DND-41 (cell line): ENCODE results near the gene SMIM5.

Experiments
- ATAC-seq: fragments of 200-7000 bp; cut with Tn5 transposase; 3 replicates; pipeline ENCODE4 v1.9.1; 2021; ENCODE audit warnings: low read depth; ENCODE audit not compliant: insufficient read depth
- DNase-seq: peaks from one replicate; pipeline ENCODE4 v3.0.0-alpha.2; 2020
- H2AFZ ChIP-seq: 2 replicates; pipeline ENCODE4 v1.6.0; 2012; ENCODE audit warnings: low read depth, low read length
- H3K27ac ChIP-seq: 2 replicates; pipeline ENCODE4 v1.5.1; 2012; ENCODE audit warnings: low read length, inconsistent platforms
- H3K27me3 ChIP-seq: fragments of 200-600 bp; sonication (generic); 2 replicates; pipeline ENCODE4 v1.6.0; 2012; ENCODE audit warnings: low read length, mild to moderate bottlenecking, inconsistent platforms; ENCODE audit not compliant: insufficient read depth, poor library complexity
- H3K36me3 ChIP-seq: 2 replicates; pipeline ENCODE4 v1.5.1; 2012; ENCODE audit warnings: low read length, inconsistent platforms; ENCODE audit not compliant: insufficient read depth
- H3K4me1 ChIP-seq: 2 replicates; pipeline ENCODE4 v1.5.1; 2012; ENCODE audit warnings: mild to moderate bottlenecking, low read length; ENCODE audit not compliant: insufficient read depth
- H3K4me2 ChIP-seq: 2 replicates; pipeline ENCODE4 v1.6.0; 2012; ENCODE audit warnings: mild to moderate bottlenecking, moderate library complexity, low read length, inconsistent platforms; ENCODE audit not compliant: insufficient read depth
- H3K4me3 ChIP-seq, 2 experiments: fragments of 200-600 bp in 1 of 2; shearing (Covaris generic) in 1 of 2; 2 replicates each; pipeline ENCODE4 v1.5.1; 2012 to 2016; ENCODE audit warnings: inconsistent platforms in 2 of 2, low read length in 2 of 2, mild to moderate bottlenecking in 2 of 2, low read depth in 1 of 2, moderate library complexity in 1 of 2
- H3K79me2 ChIP-seq: 2 replicates; pipeline ENCODE4 v1.6.0; 2012; ENCODE audit warnings: low read length, inconsistent platforms; ENCODE audit not compliant: insufficient read depth
- H3K9ac ChIP-seq: 2 replicates; pipeline ENCODE4 v1.6.0; 2012; ENCODE audit warnings: low read depth, mild to moderate bottlenecking, inconsistent platforms, low read length, moderate library complexity
- H3K9me3 ChIP-seq: 2 replicates; pipeline ENCODE4 v1.5.1; 2012; ENCODE audit warnings: low read length, moderate library complexity, mild to moderate bottlenecking, inconsistent platforms; ENCODE audit not compliant: insufficient read depth, severe bottlenecking
- H4K20me1 ChIP-seq: 2 replicates; pipeline ENCODE4 v1.6.0; 2012; ENCODE audit warnings: low read length; ENCODE audit not compliant: insufficient read depth
- CTCF ChIP-seq: IDR thresholded peaks from 2 replicates; pipeline ENCODE4 v1.5.1; 2012; ENCODE audit warnings: borderline replicate concordance, low read length, moderate library complexity, mild to moderate bottlenecking; ENCODE audit not compliant: poor library complexity, severe bottlenecking; ENCODE audit errors: extremely low read depth
- EZH2 ChIP-seq: IDR thresholded peaks from 3 replicates; pipeline ENCODE4 v1.6.1; 2012; ENCODE audit warnings: borderline replicate concordance, low read depth, mild to moderate bottlenecking, moderate library complexity, low read length, inconsistent platforms; ENCODE audit not compliant: severe bottlenecking

The SMIM5 gene

GRCh38 chr17:75639771-75640555, 6.7 kb downstream of the SMIM5 start:
- no peak overlapping the region for H3K27ac ChIP-seq
- no peak for TF ChIP-seq EZH2
- no peak for TF ChIP-seq CTCF

GRCh38 chr17:75640556-75641119, 7.4 kb downstream of the SMIM5 start:
- Histone ChIP-seq H3K4me2 (no peak overlapping the region), H4K20me1 (peaks cover 3% of the 10 kb centered on the region; the same call in 1 of the 2 replicates), H3K9ac (no peak overlapping the region), H3K36me3 (peaks cover 5% of the 10 kb centered on the region; the same call in 1 of the 2 replicates), H3K4me3 (no peak overlapping the region), H3K4me1 (no peaks in the 10 kb centered on the region), H3K79me2 (no peaks in the 10 kb centered on the region), H2AFZ (no peak overlapping the region), H3K27ac (no peak overlapping the region), H3K27me3 (no peaks in the 10 kb centered on the region), H3K9me3 (no peaks in the 10 kb centered on the region)
- DNase-seq = no peak
- TF ChIP-seq EZH2 (no peak), CTCF (no peak)
- no peak for ATAC-seq

More at GRCh38 chr17:75639771-75640555, 6.7 kb downstream of the SMIM5 start:
- Histone ChIP-seq H2AFZ (no peak overlapping the region), H3K4me1 (no peaks in the 10 kb centered on the region), H3K4me3 (no peak overlapping the region), H3K9me3 (no peaks in the 10 kb centered on the region), H4K20me1 (peaks cover 9% of the 10 kb centered on the region), H3K36me3 (peaks cover 5% of the 10 kb centered on the region; the same call in 1 of the 2 replicates), H3K4me2 (no peak overlapping the region), H3K27me3 (no peaks in the 10 kb centered on the region), H3K9ac (no peak overlapping the region), H3K79me2 (no peaks in the 10 kb centered on the region)
- DNase-seq (no peak), ATAC-seq (no peak)

DNA sequence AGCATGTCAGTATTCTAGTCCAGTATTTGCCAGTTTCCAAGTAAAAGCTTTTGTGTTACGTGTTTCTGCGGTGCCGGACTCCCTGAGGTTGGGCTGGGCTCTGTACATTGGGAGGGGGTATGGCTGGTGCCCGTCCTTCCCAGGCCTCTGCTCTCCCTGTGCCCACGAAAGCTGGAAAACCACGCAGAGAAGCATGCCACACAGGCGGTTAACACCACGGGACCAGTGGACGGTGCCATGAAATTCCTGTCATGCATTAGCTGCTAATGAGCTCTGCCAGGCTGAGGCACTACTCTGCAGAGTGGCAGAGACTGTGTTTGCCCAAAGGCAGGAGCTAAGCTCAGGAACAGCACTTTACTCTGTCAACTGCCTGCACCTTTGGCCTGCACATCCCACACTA, 8.1 kb downstream of the SMIM5 start:
- peaks cover 5% of the 10 kb centered on the region; the same call in 1 of the 2 replicates for H3K36me3 ChIP-seq
- no peaks in the 10 kb centered on the region for H3K27me3 ChIP-seq
- no peak overlapping the region for H3K4me2 ChIP-seq
- DNase-seq (no peak), ATAC-seq (no peak)
- no peaks in the 10 kb centered on the region; the same call in 1 of the 2 replicates for H4K20me1 ChIP-seq
- TF ChIP-seq EZH2 = no peak
- TF ChIP-seq CTCF = no peak
- H3K9me3 ChIP-seq = no peaks in the 10 kb centered on the region
- no peaks in the 10 kb centered on the region for H3K79me2 ChIP-seq
- H2AFZ ChIP-seq = no peak overlapping the region
- H3K4me1 ChIP-seq = no peaks in the 10 kb centered on the region
- no peak overlapping the region for H3K27ac ChIP-seq
- H3K9ac ChIP-seq = no peak overlapping the region
- H3K4me3 ChIP-seq = no peak overlapping the region
